ENCODE results near the gene SMYD3.
"Not testable (repeated sequence)": the region's sequence is repeated elsewhere in the genome, so short reads cannot be mapped to it uniquely, and the experiment has no call there.

DNA sequence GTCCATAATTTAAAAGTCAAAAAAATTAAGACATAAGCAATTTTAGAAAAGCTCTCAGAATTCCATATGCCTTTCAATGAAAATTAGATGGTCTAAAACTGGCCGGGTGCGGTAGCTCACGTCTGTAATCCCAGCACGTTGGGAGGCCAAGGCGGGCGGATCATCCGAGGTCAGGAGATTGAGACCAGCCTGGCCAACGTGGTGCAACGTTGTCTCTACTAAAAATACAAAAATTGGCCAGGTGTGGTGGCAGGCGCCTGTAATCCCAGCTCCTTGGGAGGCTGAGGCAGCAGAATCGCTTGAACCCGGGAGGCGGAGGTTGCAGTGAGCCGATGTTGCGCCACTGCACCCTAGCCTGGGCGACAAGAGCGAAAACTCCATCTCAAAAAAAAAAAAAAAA is 183.0 kb downstream of the SMYD3 start:
- TF ChIP-seq POLR2AphosphoS5 (IDR thresholded peaks at IDR 0.05; ENCODE audit: low read depth, low read length); MAFK (conservative IDR thresholded peaks at IDR 0.05 in 1 of 2, IDR thresholded peaks at IDR 0.05 in 1 of 2; ENCODE audit: low read length in 2 of 2): not testable (repeated sequence)
